ENCODE measurements around the gene FOXO3.
A peak's percentile ranks its signal among the peaks of the same experiment; 100 is the strongest.
"Not testable (repeated sequence)": the region's sequence is repeated elsewhere in the genome, so short reads cannot be mapped to it uniquely, and the experiment has no call there.

Gene FOXO3

DNA sequence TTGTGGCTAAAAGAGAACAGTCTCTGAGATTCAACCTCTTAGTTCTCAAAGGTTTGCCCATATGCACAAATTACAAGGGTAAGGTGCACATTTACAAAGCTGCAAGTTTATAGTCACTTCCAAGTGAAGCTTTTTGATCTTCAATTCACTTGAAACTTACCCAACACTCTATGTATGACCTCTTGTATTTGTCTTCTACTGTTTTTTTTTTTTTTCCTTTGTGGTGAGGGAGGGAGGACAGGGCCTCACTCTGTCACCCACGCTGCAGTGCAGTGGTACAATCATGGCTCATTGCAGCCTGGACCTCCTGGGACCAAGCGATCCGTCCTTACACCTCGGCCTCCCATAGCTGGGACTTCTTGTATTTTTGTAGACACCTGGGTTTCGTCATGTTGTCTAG lies 4.5 kb upstream of the FOXO3 start:
- DNase-seq = no peak

DNA sequence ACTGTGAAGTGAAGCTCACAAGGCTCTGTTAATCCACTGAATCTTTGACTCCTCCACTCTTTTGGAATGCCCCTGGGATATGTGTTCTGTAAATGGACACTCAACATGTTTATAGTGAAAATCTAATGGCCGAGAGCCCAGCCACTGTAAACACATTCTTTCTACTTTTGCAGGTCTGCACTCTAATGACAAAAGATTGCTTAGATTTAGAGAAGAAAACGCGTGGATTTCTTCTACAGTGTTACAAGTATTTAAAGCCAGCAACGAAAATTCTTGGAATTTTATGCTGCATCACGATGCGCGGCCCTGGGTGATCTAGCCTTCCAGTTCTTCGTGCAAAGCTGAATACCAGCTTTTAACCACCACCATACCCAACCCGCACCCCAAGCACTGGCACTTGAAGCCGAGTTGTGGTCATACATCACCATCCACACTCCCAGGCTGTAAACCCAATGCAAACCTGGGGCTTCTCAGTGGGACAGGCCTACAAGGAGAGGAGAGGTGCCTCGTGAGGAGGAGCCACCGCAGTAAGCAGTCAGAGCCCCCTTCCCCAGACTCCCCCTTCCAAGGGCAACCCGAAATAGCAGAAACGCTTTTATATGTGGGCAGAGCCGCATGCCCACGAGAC lies 3.7 kb upstream of the FOXO3 start:
- DNase-seq = no peak

DNA sequence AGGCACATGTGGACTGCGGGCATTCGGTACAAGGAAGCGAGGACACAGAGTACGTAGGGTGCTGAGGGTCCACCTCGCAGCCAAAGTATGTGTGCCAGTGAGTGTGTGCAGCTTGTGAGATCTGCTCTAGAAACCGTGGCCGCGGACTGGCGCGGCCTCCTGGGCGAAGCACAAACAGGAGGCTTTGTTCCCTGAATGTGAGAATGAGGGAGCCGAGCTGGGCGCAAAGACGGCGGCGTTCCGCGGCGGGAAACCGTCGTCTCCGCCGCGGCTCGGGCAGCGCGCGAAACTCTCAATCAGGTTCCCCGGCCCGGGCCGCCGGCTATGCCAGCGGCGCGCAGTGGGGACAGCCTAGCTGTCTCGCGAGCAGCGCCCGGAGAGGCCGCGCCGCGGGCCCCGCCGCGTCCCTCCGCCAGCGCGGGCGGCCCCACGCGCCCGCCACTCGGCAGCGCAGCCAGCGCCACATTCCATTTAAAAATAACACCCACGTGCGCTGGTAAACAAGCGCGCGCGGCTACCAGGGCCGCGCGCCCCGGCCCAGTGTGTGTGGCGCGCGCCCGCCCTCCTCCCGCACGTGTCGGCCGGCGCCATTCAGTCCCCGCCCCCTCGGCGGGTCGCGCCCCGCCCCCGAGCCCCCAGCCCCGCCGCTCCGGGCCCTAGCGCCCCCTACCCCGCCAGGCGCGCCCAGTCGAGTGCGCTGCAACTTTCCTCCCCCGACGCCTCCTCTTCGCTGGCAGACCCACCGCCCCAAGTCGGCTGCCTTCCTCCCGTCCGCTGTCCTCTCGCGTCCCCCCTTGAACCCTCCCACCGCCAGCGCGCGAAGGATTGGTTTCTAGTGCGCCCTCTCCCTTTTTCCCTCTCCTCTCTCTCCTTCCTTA lies 3.0 kb upstream of the FOXO3 start:
- peak; percentile 74 for DNase-seq

DNA sequence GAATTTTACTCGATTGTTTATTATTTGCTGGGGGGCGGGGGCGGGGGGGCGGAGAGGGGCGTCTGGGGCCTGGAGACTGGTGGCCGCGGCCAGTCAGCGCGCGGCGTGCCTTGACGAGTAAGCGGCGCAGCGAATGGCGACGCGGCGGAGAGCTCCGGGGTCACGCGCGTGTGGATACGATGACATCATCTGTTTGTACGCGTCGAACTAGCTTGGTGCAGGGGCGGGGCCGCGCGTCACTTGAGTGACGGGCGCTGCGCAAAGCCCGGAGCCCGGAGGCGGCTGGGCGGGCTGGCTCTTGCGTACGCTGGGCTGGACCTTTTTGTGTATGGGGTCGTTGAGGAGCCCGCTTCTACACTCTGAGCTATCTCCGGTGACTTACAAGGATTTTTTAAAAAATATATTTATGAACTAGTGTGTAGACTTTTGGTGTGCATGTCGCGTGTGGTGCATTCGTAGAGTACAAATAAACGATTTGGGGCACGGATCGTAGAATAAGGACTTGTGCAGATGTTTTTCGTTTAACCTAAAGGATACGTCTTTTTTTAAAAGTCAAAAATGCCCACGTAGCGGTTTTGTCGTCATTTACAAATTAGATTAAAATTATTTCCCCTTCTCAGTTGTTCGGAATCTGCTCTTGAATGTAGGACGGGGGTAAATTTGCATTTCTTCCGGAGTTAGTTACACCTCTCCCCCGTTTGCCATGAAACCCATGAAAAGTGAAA lies 2.2 kb upstream of the FOXO3 start:
- peak; percentile 94 for DNase-seq

DNA sequence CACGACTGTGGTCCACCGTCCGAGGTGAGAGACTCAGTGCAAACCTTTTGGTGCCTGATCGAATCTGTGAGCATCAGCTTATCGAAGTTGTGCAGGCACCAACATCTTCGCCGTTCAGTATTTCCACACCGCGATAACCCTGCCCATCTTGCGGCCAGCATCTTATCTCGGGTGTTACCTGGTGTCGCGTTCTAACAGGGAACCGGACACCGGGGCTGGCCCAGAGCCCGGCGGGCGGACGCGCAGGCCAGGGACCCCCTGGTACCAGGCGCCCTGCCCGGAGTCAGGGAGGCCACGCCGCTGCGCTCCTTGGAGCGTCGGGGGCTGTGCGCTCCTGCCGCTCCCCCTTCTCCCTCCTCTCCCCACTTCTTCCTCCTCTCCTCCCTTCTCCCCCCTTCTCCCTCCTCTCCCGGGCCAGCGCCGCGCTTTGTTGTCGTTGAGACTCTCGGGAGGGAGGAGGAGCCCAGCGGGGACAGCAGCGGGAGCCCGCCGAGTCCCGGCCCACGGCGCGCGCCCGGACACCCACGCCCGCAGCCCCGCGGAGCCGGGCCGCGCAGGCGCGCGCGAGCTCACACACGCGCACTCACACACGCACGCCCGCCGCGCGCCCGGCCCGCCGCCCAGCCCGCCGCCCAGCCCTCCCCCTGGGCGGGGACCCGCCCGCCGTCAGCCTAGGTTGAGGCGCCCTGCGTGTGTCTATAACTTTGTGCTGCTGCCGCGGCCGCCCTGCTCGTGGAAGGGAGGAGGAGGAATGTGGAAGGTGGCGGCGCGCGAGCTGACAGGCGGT lies 1.4 kb upstream of the FOXO3 start:
- peak; percentile 63 for DNase-seq

GRCh38 chr6:108559884-108560462 lies 744 bp upstream of the FOXO3 start:
- DNase-seq = peak; percentile 52

DNA sequence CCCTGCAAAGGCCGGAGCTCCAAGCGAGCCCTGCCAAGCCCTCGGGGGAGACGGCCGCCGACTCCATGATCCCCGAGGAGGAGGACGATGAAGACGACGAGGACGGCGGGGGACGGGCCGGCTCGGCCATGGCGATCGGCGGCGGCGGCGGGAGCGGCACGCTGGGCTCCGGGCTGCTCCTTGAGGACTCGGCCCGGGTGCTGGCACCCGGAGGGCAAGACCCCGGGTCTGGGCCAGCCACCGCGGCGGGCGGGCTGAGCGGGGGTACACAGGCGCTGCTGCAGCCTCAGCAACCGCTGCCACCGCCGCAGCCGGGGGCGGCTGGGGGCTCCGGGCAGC lies 561 bp downstream of the FOXO3 start:
- DNase-seq = not testable (repeated sequence)

GRCh38 chr6:108561742-108562502 lies 1.2 kb downstream of the FOXO3 start:
- no peak for DNase-seq

- DNase-seq = no peak
Measured at GRCh38 chr6:108562503-108562993, 1.8 kb downstream of the FOXO3 start.

GRCh38 chr6:108563292-108563691 lies 2.6 kb downstream of the FOXO3 start:
- DNase-seq = no peak

GRCh38 chr6:108564178-108564577 lies 3.5 kb downstream of the FOXO3 start:
- DNase-seq = no peak

GRCh38 chr6:108565091-108565766 lies 4.5 kb downstream of the FOXO3 start:
- DNase-seq = no peak

DNA sequence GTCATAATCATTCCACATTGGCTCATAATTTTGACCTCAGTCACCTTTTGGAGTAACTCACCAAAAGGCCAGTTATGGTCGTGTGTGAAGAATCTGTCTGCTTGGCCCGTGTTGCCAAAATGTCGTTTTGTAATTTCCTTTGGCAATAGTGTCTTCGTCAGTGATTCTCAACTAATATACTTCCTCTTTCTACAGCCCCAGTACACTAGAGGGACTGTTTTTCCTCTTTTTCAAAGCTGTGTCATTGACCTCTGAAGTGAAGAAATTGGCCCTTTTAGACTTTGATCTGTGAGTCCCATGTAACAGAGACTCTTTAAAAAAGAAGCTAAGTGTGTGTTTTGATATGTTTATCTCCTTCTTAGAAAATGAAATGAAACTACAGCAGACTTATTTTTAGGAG lies 5.2 kb downstream of the FOXO3 start:
- DNase-seq = no peak

DNA sequence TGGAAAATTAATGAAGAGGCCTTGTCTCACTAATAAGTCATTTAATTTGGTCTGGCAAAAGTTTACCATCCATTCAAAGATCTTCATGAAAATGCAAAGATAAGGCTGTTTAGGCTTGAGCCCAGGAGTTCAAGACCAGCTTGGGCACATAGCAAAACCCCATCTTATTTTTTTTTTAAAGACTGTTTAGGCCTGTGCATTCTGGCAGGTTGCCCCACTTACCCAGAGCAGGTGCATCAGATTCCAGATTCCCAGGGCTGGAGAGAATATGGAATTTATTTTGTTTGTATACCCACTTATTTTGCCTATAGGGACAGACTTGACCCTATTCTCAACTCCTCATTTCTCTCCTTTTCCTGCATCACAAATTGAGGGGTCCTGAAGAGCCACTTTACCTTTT lies 5.7 kb downstream of the FOXO3 start:
- no peak for DNase-seq

- DNase-seq = no peak
Measured at GRCh38 chr6:108568101-108568500, 7.4 kb downstream of the FOXO3 start.

DNA sequence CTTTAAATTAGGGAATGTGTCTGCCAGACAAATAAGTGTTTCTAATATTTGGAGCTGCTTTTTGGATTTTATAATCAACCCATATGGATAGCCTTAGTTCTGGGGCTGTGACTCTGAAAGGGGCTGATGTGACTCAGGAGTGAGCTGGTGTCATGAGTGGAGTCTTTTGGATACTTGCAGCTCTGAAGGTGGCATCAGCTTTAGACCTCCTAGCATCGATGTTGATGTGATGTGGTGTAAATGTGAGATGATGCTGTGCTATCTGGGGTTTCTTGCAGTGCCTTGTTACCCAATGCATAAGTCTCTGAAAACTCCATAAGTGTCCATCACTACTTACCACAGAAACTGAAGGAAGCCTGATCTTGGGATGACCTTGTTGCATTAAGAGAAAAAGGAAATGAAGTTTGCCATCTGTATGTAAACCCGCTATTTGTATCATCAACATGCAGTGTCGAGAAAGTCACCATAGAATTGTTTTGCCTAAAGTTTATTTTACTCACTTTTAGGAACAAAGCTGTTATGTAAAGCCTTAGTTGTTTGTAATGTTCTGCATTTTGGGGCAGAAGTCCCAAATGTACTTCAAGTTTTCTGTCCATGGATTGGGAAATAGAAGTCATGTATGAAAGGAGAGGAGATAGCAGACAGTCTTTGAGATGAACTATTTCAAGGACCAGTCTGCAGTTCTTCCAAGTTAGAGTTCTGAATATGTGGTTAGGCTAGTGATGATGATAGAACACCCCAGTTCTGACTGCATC lies 8.0 kb downstream of the FOXO3 start:
- no peak for DNase-seq

DNA sequence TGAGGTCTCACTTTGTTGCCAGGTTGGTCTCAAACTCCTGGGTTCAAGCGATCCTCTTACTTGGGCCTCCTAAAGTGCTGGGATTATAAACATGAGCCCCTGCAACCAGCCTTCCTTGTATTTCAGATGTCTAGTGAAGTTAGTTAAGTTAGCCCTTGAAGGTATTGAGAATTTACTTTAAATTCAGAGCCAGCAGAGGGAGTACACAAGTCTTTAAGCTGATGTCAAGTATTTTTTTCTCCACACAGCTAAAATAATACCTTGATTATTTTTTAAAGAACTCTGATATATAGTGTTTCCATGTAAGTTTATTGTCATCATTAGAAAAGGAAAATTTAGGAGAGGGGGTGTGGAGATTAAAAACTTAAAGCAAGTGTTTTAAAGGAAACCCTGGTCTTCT lies 9.8 kb downstream of the FOXO3 start:
- no peak for DNase-seq

DNA sequence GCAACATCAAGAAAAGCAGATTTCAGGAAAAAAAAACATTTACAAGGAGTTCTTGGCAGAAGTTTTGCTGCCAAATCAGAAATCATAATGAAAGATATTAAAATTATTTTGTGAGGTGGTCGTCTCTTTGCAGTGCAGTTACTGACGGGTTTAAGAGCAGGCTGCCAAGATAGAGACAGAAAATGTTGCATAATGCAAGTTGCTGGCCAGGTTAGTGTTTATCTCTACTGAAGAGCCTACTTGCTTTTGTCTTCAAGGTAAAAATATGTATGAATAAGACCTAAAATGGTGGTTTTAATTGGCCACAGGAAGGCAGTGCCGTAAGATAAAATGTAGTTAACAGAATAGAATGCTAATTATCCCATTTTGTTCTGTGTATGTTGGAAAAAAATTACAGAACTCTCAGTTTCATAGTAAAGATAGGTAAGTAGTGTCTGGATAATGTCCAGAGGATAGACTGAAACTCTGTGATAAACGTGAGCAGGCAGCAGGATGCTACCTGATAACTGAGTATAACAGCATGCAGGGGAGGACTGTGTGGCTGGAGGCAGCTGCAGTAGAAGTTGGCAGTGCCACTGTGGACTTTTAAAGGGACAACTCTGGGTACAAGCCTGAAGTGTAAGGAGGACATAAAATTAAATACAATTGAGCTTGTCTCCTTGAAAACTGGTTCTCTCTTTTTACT lies 13.9 kb downstream of the FOXO3 start:
- no peak for DNase-seq

- no peak for DNase-seq
Measured at GRCh38 chr6:108575905-108576494, 15.3 kb downstream of the FOXO3 start.
